Epidermal melanocyte (primary cell): Measurements from ENCODE around the gene SAP130.

Experiments
- DNase-seq: peaks from one replicate; pipeline ENCODE4 v3.0.0; 2011; ENCODE audit warnings: low spot score; ENCODE audit not compliant: insufficient read length

The SAP130 gene

DNA sequence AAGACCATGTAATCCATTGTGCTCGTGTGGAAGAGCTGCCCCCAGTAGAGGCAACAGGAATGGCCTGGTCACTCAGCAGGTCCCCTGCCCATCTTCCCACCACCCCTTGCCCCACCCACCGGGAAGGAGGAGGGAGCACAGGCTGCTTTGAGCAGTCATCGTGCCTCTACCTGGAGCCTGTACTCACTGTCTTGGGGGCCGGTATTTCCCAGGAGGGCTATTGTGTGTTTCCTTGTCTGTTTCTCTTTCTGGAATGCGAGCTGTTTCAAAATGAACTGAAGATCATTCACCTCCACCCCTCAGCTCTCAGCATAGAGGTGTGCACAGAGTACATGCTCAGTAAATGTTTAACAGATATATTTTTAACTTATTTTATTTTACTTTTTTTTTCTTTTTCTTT, 134.4 kb downstream of the SAP130 start:
- DNase-seq: no peak

DNA sequence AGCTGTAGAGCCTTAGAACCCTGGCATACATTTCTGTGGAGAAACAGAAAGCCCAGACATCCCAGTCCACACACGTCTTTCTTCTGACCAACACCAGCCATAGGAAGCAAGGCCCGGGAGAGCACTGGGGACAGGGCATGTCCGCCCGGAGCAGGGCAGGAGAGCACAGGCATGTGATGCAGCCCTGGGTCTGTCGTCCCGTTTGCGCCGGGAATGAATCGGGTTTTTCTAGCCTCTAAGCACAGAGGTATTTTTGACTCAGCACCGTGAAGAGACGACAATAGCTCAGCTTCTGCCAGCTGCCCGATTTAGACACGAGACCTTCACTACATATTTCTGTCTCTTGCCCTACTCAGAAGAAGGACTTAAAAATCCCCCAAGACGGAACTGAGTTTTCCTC, 134.8 kb downstream of the SAP130 start:
- DNase-seq: no peak

DNA sequence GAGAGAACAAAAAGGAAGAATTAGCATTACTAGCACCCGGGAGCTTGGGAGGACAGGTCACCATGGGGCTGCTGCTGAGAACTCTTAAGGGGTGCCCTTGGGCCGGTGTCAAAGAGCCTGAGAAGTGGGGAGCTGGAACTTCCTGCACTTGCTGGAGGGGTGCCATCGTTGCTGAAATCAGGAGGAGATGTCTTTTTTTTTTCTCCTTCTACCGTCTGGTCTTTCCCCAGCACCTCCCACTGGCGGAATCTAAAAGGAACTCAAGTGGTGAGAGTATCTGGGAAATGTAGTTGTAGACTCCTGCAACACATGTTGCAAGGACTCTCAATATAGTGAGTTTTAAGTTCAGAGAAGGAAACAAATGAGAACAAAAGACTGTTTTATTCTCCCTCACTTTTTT, 136.0 kb downstream of the SAP130 start:
- DNase-seq: no peak
